Measurements from ENCODE around the gene WFDC12.

The WFDC12 gene

GRCh38 chr20:45111285-45111684 is 13.0 kb downstream of the WFDC12 start:
- Mint-ChIP-seq H3K36me3 (ENCODE audit: low read depth) (no peaks in the 10 kb centered on the region), H3K27ac (no peak overlapping the region), H3K27me3 (ENCODE audit: low read depth) (peaks cover under 1% of the 10 kb centered on the region), H3K4me3 (no peak overlapping the region), H3K9me3 (no peaks in the 10 kb centered on the region), H3K4me1 (ENCODE audit: low read depth) (no peaks in the 10 kb centered on the region)
- no peak for DNase-seq (ENCODE audit: low spot score)

- DNase-seq (ENCODE audit: low spot score): no peak
- Mint-ChIP-seq H3K9me3 (no peaks in the 10 kb centered on the region), H3K36me3 (ENCODE audit: low read depth) (no peaks in the 10 kb centered on the region), H3K27ac (no peak overlapping the region), H3K4me1 (ENCODE audit: low read depth) (no peaks in the 10 kb centered on the region), H3K27me3 (ENCODE audit: low read depth) (no peaks in the 10 kb centered on the region), H3K4me3 (no peak overlapping the region)
Observed at GRCh38 chr20:45110301-45110700, 14.0 kb downstream of the WFDC12 start.

- Mint-ChIP-seq H3K9me3 (no peaks in the 10 kb centered on the region), H3K4me1 (ENCODE audit: low read depth) (no peaks in the 10 kb centered on the region), H3K4me3 (no peak overlapping the region), H3K27me3 (ENCODE audit: low read depth) (peaks cover 4% of the 10 kb centered on the region), H3K36me3 (ENCODE audit: low read depth) (no peaks in the 10 kb centered on the region), H3K27ac (no peak overlapping the region)
- DNase-seq (ENCODE audit: low spot score): no peak
Observed at GRCh38 chr20:45109634-45110033, 14.6 kb downstream of the WFDC12 start.

- peaks cover 27% of the 10 kb centered on the region for H3K27me3 Mint-ChIP-seq (ENCODE audit: low read depth)
- H3K27ac Mint-ChIP-seq: no peak overlapping the region
- no peaks in the 10 kb centered on the region for H3K9me3 Mint-ChIP-seq
- H3K4me3 Mint-ChIP-seq: no peak overlapping the region
- H3K36me3 Mint-ChIP-seq (ENCODE audit: low read depth): no peaks in the 10 kb centered on the region
- DNase-seq (ENCODE audit: low spot score): no peak
- peaks cover 2% of the 10 kb centered on the region for H3K4me1 Mint-ChIP-seq (ENCODE audit: low read depth)
Observed at GRCh38 chr20:45105317-45105716, 18.9 kb downstream of the WFDC12 start.

- H3K9me3 Mint-ChIP-seq: no peaks in the 10 kb centered on the region
- H3K4me1 Mint-ChIP-seq (ENCODE audit: low read depth): peaks cover 2% of the 10 kb centered on the region
Observed at GRCh38 chr20:45104786-45105185, 19.5 kb downstream of the WFDC12 start.

GRCh38 chr20:45103072-45103471 is 21.2 kb downstream of the WFDC12 start:
- peaks cover 44% of the 10 kb centered on the region for H3K27me3 Mint-ChIP-seq (ENCODE audit: low read depth)

More at GRCh38 chr20:45104786-45105185, 19.5 kb downstream of the WFDC12 start:
- H3K36me3 Mint-ChIP-seq (ENCODE audit: low read depth): no peaks in the 10 kb centered on the region
- peaks cover 32% of the 10 kb centered on the region for H3K27me3 Mint-ChIP-seq (ENCODE audit: low read depth)
- no peak overlapping the region for H3K27ac Mint-ChIP-seq
- no peak for DNase-seq (ENCODE audit: low spot score)
- H3K4me3 Mint-ChIP-seq: no peak overlapping the region

GRCh38 chr20:45101333-45101850 is 22.9 kb downstream of the WFDC12 start:
- no peak overlapping the region for H3K27ac Mint-ChIP-seq
- H3K27me3 Mint-ChIP-seq (ENCODE audit: low read depth): peaks cover 57% of the 10 kb centered on the region
- no peak for DNase-seq (ENCODE audit: low spot score)
- no peaks in the 10 kb centered on the region for H3K9me3 Mint-ChIP-seq
- peaks cover 5% of the 10 kb centered on the region for H3K4me1 Mint-ChIP-seq (ENCODE audit: low read depth)
- H3K4me3 Mint-ChIP-seq: no peak overlapping the region
- H3K36me3 Mint-ChIP-seq (ENCODE audit: low read depth): peaks cover 3% of the 10 kb centered on the region

More at GRCh38 chr20:45103072-45103471, 21.2 kb downstream of the WFDC12 start:
- DNase-seq (ENCODE audit: low spot score): no peak
- Mint-ChIP-seq H3K27ac (no peak overlapping the region), H3K4me3 (no peak overlapping the region), H3K4me1 (ENCODE audit: low read depth) (peaks cover 2% of the 10 kb centered on the region), H3K9me3 (no peaks in the 10 kb centered on the region), H3K36me3 (ENCODE audit: low read depth) (no peaks in the 10 kb centered on the region)

GRCh38 chr20:45100563-45101245 is 23.6 kb downstream of the WFDC12 start, which contains the start of gene KCNS1:
KCNS1 (minus strand) TSS chr20:45101127; CDS start chr20:45099236, 1,891 bp downstream.
- Mint-ChIP-seq H3K27ac (no peak within 1 kb of the TSS), H3K27me3 (ENCODE audit: low read depth) (peaks cover 63% of the 10 kb centered on the region), H3K9me3 (no peaks in the 10 kb centered on the region), H3K4me1 (ENCODE audit: low read depth) (peaks cover 5% of the 10 kb centered on the region), H3K4me3 (no peak within 1 kb of the TSS), H3K36me3 (ENCODE audit: low read depth) (peaks cover 3% of the 10 kb centered on the region)
- no peak for DNase-seq (ENCODE audit: low spot score)

- no peak overlapping the region for H3K27ac Mint-ChIP-seq
- DNase-seq (ENCODE audit: low spot score): peak; percentile 12
- H3K9me3 Mint-ChIP-seq: no peaks in the 10 kb centered on the region
- H3K4me3 Mint-ChIP-seq: peak overlapping the region; percentile 33
- peaks cover 5% of the 10 kb centered on the region for H3K4me1 Mint-ChIP-seq (ENCODE audit: low read depth)
- H3K27me3 Mint-ChIP-seq (ENCODE audit: low read depth): peaks cover 53% of the 10 kb centered on the region
- H3K36me3 Mint-ChIP-seq (ENCODE audit: low read depth): peaks cover 3% of the 10 kb centered on the region
Observed at GRCh38 chr20:45098103-45098773, 26.0 kb downstream of the WFDC12 start.

GRCh38 chr20:45097485-45098102 is 26.7 kb downstream of the WFDC12 start:
- Mint-ChIP-seq H3K27ac (peak overlapping the region; percentile 52), H3K27me3 (ENCODE audit: low read depth) (peaks cover 52% of the 10 kb centered on the region)

GRCh38 chr20:45096781-45097180 is 27.5 kb downstream of the WFDC12 start:
- Mint-ChIP-seq H3K4me3 (no peak overlapping the region), H3K27me3 (ENCODE audit: low read depth) (peaks cover 46% of the 10 kb centered on the region), H3K4me1 (ENCODE audit: low read depth) (peaks cover 5% of the 10 kb centered on the region)

More at GRCh38 chr20:45097485-45098102, 26.7 kb downstream of the WFDC12 start:
- Mint-ChIP-seq H3K36me3 (ENCODE audit: low read depth) (peaks cover 3% of the 10 kb centered on the region), H3K4me3 (peak overlapping the region; percentile 45), H3K9me3 (no peaks in the 10 kb centered on the region), H3K4me1 (ENCODE audit: low read depth) (peaks cover 5% of the 10 kb centered on the region)
- peak; percentile 35 for DNase-seq (ENCODE audit: low spot score)

GRCh38 chr20:45095805-45096238 is 28.4 kb downstream of the WFDC12 start:
- Mint-ChIP-seq H3K9me3 (no peaks in the 10 kb centered on the region), H3K4me1 (ENCODE audit: low read depth) (peaks cover 2% of the 10 kb centered on the region), H3K36me3 (ENCODE audit: low read depth) (peaks cover 4% of the 10 kb centered on the region), H3K27ac (no peak overlapping the region), H3K27me3 (ENCODE audit: low read depth) (peaks cover 39% of the 10 kb centered on the region), H3K4me3 (no peak overlapping the region)
- DNase-seq (ENCODE audit: low spot score): peak; percentile 37

More at GRCh38 chr20:45096781-45097180, 27.5 kb downstream of the WFDC12 start:
- Mint-ChIP-seq H3K36me3 (ENCODE audit: low read depth) (peaks cover 3% of the 10 kb centered on the region), H3K27ac (no peak overlapping the region), H3K9me3 (no peaks in the 10 kb centered on the region)
- DNase-seq (ENCODE audit: low spot score): no peak

- no peak for DNase-seq (ENCODE audit: low spot score)
- H3K36me3 Mint-ChIP-seq (ENCODE audit: low read depth): peaks cover 5% of the 10 kb centered on the region
- H3K27me3 Mint-ChIP-seq (ENCODE audit: low read depth): peaks cover 33% of the 10 kb centered on the region
- no peak overlapping the region for H3K4me3 Mint-ChIP-seq
- H3K4me1 Mint-ChIP-seq (ENCODE audit: low read depth): peaks cover 2% of the 10 kb centered on the region
- H3K27ac Mint-ChIP-seq: no peak overlapping the region
- no peaks in the 10 kb centered on the region for H3K9me3 Mint-ChIP-seq
Observed at GRCh38 chr20:45094864-45095574, 29.2 kb downstream of the WFDC12 start.

Measured in T-helper 2 cell treated with Interferon-gamma antibody and Interleukin-4, amounts not matched to agents 5 μg/mL and 100 μg/mL, for 36 hours (primary cell).